HEK293 (cell line): ENCODE measurements around the gene CD40LG.

Experiments used
- CTCF ChIA-PET: fragments of 350-600 bp; formaldehyde crosslinking; extraction: SDS; loops from one replicate; lab custom pipeline; 2021; ENCODE audit warnings: antibody characterized with exemption; lab: Yijun Ruan, JAX
- POLR2A ChIA-PET: fragments of 300-600 bp; formaldehyde crosslinking; extraction: SDS; loops from one replicate; lab custom pipeline; 2020; ENCODE audit warnings: antibody characterized with exemption, inconsistent platforms; lab: Yijun Ruan, JAX
- H3K27ac ChIP-seq: fragments of 200-500 bp; sonication (Bioruptor generic); 2 replicates; pipeline ENCODE4 v1.5.1; 2014; ENCODE audit warnings: low read depth, low read length, control low read depth, inconsistent platforms; ENCODE audit errors: extremely low read depth
- H3K36me3 ChIP-seq, 2 experiments: fragments of 200-500 bp in 1 of 2; sonication (Bioruptor generic) in 1 of 2; 1 replicate in 1 of 2; 2 replicates in 1 of 2; pipeline ENCODE4 v1.5.1; 2014 to 2017; ENCODE audit warnings: inconsistent platforms in 2 of 2, low read length in 2 of 2; ENCODE audit not compliant: control insufficient read depth in 2 of 2, insufficient read depth in 1 of 2
- H3K4me1 ChIP-seq: fragments of 200-500 bp; sonication (Bioruptor generic); 2 replicates; pipeline ENCODE4 v1.5.1; 2014; ENCODE audit warnings: mild to moderate bottlenecking, low read length, inconsistent platforms; ENCODE audit not compliant: control insufficient read depth, insufficient read depth
- H3K4me3 ChIP-seq: 2 replicates; pipeline ENCODE4 v1.5.1; 2011; ENCODE audit warnings: low read depth, mild to moderate bottlenecking, control low read depth, low read length, moderate library complexity
- H3K9me3 ChIP-seq: fragments of 200-500 bp; sonication (Bioruptor generic); 2 replicates; pipeline ENCODE4 v1.5.1; 2014; ENCODE audit warnings: low read depth, low read length, inconsistent platforms; ENCODE audit not compliant: control insufficient read depth, insufficient read depth
- GLIS2 ChIP-seq: fragments of 450-650 bp; formaldehyde crosslinking; IDR thresholded peaks from 2 replicates; pipeline ENCODE4 v1.5.1; 2016; ENCODE audit warnings: missing biosample characterization, missing genetic modification characterization
- KLF7 ChIP-seq: fragments of 450-650 bp; formaldehyde crosslinking; IDR thresholded peaks from 2 replicates; pipeline ENCODE4 v1.5.1; 2016; ENCODE audit warnings: missing biosample characterization, missing genetic modification characterization, borderline replicate concordance
- MZF1 ChIP-seq: fragments of 450-650 bp; formaldehyde crosslinking; IDR thresholded peaks from 2 replicates; pipeline ENCODE4 v1.5.1; 2017; ENCODE audit warnings: missing biosample characterization, missing genetic modification characterization, borderline replicate concordance
- SETDB1 ChIP-seq: IDR thresholded peaks from one replicate; pipeline ENCODE4 v1.6.1; 2017; ENCODE audit warnings: mild to moderate bottlenecking, low read length, moderate library complexity, mixed read lengths; ENCODE audit not compliant: insufficient read length
- SP7 ChIP-seq: fragments of 450-650 bp; formaldehyde crosslinking; IDR thresholded peaks from 2 replicates; pipeline ENCODE4 v1.5.1; 2016; ENCODE audit warnings: missing biosample characterization, missing genetic modification characterization
- TCF7L2 ChIP-seq: IDR thresholded peaks from 2 replicates; pipeline ENCODE4 v1.6.1; 2011; ENCODE audit warnings: low read depth, mild to moderate bottlenecking, inconsistent platforms, low read length, moderate library complexity, borderline replicate concordance
- YY1 ChIP-seq: fragments of 450-650 bp; formaldehyde crosslinking; IDR thresholded peaks from 2 replicates; pipeline ENCODE4 v1.5.1; 2018; ENCODE audit warnings: missing biosample characterization, missing genetic modification characterization
- ZBTB20 ChIP-seq: fragments of 450-650 bp; formaldehyde crosslinking; IDR thresholded peaks from 2 replicates; pipeline ENCODE4 v1.5.1; 2016; ENCODE audit warnings: missing biosample characterization, missing genetic modification characterization
- ZBTB8A ChIP-seq: fragments of 450-650 bp; formaldehyde crosslinking; IDR thresholded peaks from 2 replicates; pipeline ENCODE4 v1.5.1; 2016; ENCODE audit warnings: missing biosample characterization, missing genetic modification characterization
- ZEB2 ChIP-seq: fragments of 450-650 bp; formaldehyde crosslinking; IDR thresholded peaks from 2 replicates; pipeline ENCODE4 v1.5.1; 2016; ENCODE audit warnings: missing biosample characterization, missing genetic modification characterization
- ZFP41 ChIP-seq: fragments of 450-650 bp; formaldehyde crosslinking; IDR thresholded peaks from 2 replicates; pipeline ENCODE4 v1.5.1; 2016; ENCODE audit warnings: missing biosample characterization, missing genetic modification characterization, borderline replicate concordance
- ZNF112 ChIP-seq: fragments of 450-650 bp; formaldehyde crosslinking; IDR thresholded peaks from 2 replicates; pipeline ENCODE4 v1.5.0; 2017; ENCODE audit warnings: missing biosample characterization, missing genetic modification characterization
- ZNF138 ChIP-seq: fragments of 450-650 bp; formaldehyde crosslinking; IDR thresholded peaks from 2 replicates; pipeline ENCODE4 v1.5.1; 2016; ENCODE audit warnings: missing biosample characterization, missing genetic modification characterization, borderline replicate concordance
- ZNF169 ChIP-seq: fragments of 450-650 bp; formaldehyde crosslinking; IDR thresholded peaks from 2 replicates; pipeline ENCODE4 v1.5.1; 2016; ENCODE audit warnings: missing biosample characterization, missing genetic modification characterization
- ZNF221 ChIP-seq: fragments of 450-650 bp; formaldehyde crosslinking; IDR thresholded peaks from 2 replicates; pipeline ENCODE4 v1.5.1; 2017; ENCODE audit warnings: missing biosample characterization, missing genetic modification characterization, borderline replicate concordance
- ZNF239 ChIP-seq: fragments of 450-650 bp; formaldehyde crosslinking; IDR thresholded peaks from 2 replicates; pipeline ENCODE4 v1.5.1; 2016; ENCODE audit warnings: missing biosample characterization, missing genetic modification characterization
- ZNF292 ChIP-seq: fragments of 450-650 bp; formaldehyde crosslinking; IDR thresholded peaks from 2 replicates; pipeline ENCODE4 v1.5.1; 2016; ENCODE audit warnings: low read depth, missing biosample characterization, missing genetic modification characterization, borderline replicate concordance
- ZNF335 ChIP-seq: fragments of 450-650 bp; formaldehyde crosslinking; conservative IDR thresholded peaks from 2 replicates; pipeline ENCODE4 v1.5.1; 2016; ENCODE audit warnings: missing biosample characterization, missing genetic modification characterization
- ZNF473 ChIP-seq: fragments of 450-650 bp; formaldehyde crosslinking; IDR thresholded peaks from 2 replicates; pipeline ENCODE4 v1.5.1; 2017; ENCODE audit warnings: missing biosample characterization, missing genetic modification characterization
- ZNF580 ChIP-seq: fragments of 450-650 bp; formaldehyde crosslinking; IDR thresholded peaks from 2 replicates; pipeline ENCODE4 v1.5.1; 2016; ENCODE audit warnings: missing biosample characterization, missing genetic modification characterization
- ZNF658 ChIP-seq: fragments of 450-650 bp; formaldehyde crosslinking; IDR thresholded peaks from 2 replicates; pipeline ENCODE4; 2016; ENCODE audit warnings: missing biosample characterization, missing genetic modification characterization
- ZNF837 ChIP-seq: fragments of 450-650 bp; formaldehyde crosslinking; IDR thresholded peaks from 2 replicates; pipeline ENCODE4 v1.5.1; 2016; ENCODE audit warnings: missing biosample characterization, missing genetic modification characterization
- ZSCAN5A ChIP-seq: fragments of 450-650 bp; formaldehyde crosslinking; IDR thresholded peaks from 2 replicates; pipeline ENCODE4 v1.5.1; 2016; ENCODE audit warnings: missing biosample characterization, missing genetic modification characterization
- TF ChIP-seq, protein P1 (sequence below): fragments of 450-650 bp; formaldehyde crosslinking; IDR thresholded peaks from 2 replicates; pipeline ENCODE4 v1.5.0; 2017; ENCODE audit warnings: missing biosample characterization, missing genetic modification characterization, borderline replicate concordance
- TF ChIP-seq, protein P2 (sequence below): fragments of 450-650 bp; IDR thresholded peaks from 2 replicates; pipeline ENCODE4 v1.5.1; 2018; ENCODE audit warnings: missing biosample characterization, missing genetic modification characterization
- TF ChIP-seq, protein P3 (sequence below): fragments of 450-650 bp; IDR thresholded peaks from 2 replicates; pipeline ENCODE4 v1.5.1; 2018; ENCODE audit warnings: missing biosample characterization, mild to moderate bottlenecking, missing genetic modification characterization

Gene CD40LG

DNA sequence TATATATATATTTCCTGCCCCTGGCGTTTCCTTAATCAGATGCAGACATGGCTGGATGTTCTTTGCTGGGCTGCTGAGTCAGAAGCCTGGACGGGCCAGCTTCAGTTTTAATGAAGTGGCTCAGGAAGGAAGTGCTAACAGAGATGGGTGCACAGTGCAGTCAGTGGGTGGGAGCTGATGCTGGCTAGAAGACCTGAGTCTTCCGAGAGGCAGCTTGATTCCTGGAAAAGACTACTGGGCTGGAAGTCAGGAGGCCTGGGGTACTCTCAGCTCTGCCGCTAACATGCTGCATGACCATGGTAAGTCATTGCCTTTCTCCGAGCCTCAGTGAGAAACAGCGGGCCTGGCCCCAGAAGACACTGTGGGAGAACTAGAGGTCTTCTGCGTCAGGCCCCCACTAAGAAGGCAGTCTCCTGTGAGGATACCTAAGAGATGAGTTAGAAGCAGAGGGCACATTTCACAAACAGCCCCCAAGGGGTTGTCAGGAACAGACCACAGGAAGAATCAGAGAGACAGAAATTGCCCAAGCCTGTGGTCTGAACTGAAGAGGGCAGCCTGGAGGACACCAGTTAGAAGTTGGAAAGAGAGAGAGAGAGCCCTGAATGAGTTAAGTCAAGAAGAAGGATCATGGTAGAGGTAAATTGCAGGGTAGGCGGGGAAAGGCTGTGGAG, 8.3 kb upstream of the CD40LG start:
- Histone ChIP-seq H3K4me3 (no peak overlapping the region), H3K4me1 (no peaks in the 10 kb centered on the region), H3K27ac (no peak overlapping the region), H3K36me3 (no peaks in the 10 kb centered on the region), H3K9me3 (no peaks in the 10 kb centered on the region)
- ChIA-PET POLR2A (no interaction called here), CTCF (no interaction called here)
- TF ChIP-seq, protein P1, sequence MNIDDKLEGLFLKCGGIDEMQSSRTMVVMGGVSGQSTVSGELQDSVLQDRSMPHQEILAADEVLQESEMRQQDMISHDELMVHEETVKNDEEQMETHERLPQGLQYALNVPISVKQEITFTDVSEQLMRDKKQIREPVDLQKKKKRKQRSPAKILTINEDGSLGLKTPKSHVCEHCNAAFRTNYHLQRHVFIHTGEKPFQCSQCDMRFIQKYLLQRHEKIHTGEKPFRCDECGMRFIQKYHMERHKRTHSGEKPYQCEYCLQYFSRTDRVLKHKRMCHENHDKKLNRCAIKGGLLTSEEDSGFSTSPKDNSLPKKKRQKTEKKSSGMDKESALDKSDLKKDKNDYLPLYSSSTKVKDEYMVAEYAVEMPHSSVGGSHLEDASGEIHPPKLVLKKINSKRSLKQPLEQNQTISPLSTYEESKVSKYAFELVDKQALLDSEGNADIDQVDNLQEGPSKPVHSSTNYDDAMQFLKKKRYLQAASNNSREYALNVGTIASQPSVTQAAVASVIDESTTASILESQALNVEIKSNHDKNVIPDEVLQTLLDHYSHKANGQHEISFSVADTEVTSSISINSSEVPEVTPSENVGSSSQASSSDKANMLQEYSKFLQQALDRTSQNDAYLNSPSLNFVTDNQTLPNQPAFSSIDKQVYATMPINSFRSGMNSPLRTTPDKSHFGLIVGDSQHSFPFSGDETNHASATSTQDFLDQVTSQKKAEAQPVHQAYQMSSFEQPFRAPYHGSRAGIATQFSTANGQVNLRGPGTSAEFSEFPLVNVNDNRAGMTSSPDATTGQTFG = no peak
- no peak for TF ChIP-seq MZF1
- TF ChIP-seq ZNF292 = no peak
- no peak for TF ChIP-seq YY1
- TF ChIP-seq ZNF335 (tag by site-specific recombination) = no peak
- TF ChIP-seq ZSCAN5A (tag by site-specific recombination) = no peak
- TF ChIP-seq ZBTB8A (tag by site-specific recombination) = no peak
- TF ChIP-seq ZNF239 (tag by site-specific recombination) = no peak
- TF ChIP-seq, protein P2, sequence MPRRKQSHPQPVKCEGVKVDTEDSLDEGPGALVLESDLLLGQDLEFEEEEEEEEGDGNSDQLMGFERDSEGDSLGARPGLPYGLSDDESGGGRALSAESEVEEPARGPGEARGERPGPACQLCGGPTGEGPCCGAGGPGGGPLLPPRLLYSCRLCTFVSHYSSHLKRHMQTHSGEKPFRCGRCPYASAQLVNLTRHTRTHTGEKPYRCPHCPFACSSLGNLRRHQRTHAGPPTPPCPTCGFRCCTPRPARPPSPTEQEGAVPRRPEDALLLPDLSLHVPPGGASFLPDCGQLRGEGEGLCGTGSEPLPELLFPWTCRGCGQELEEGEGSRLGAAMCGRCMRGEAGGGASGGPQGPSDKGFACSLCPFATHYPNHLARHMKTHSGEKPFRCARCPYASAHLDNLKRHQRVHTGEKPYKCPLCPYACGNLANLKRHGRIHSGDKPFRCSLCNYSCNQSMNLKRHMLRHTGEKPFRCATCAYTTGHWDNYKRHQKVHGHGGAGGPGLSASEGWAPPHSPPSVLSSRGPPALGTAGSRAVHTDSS = no peak

DNA sequence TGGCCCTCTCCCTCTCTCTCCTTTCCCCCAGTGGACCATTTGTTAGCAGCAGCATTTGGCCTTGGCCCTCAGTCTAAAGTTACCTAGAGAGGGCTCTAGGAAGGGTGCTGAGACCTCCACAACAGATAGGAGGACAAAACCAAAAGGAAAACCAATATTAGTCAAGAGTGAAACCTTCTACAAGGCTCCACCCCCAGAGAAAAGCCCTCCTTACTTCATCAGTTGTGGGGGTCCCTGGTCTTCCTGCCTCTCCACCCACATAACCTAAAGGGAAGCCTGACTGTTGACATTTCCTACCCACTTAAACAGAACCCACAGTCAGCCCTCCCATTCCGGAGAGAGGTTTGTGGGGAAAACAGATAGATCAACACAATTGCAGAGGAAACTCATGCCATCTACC, 4.7 kb upstream of the CD40LG start:
- TF ChIP-seq SETDB1 (no peak), ZNF473 (tag by site-specific recombination) (no peak), KLF7 (tag by site-specific recombination) (no peak), ZNF221 (no peak), ZNF658 (tag by site-specific recombination) (no peak), ZNF169 (tag by site-specific recombination) (no peak), ZNF580 (no peak)
- Histone ChIP-seq H3K27ac (no peak overlapping the region), H3K9me3 (no peaks in the 10 kb centered on the region), H3K36me3 (no peaks in the 10 kb centered on the region), H3K4me1 (no peaks in the 10 kb centered on the region), H3K4me3 (no peak overlapping the region)
- ChIA-PET POLR2A (no interaction called here), CTCF (no interaction called here)

GRCh38 chrX:136646602-136647239, 1.2 kb upstream of the CD40LG start:
- H3K4me3 ChIP-seq = no peak overlapping the region
- H3K27ac ChIP-seq = no peak overlapping the region
- H3K4me1 ChIP-seq = no peaks in the 10 kb centered on the region
- no peaks in the 10 kb centered on the region for H3K36me3 ChIP-seq
- CTCF ChIA-PET = interaction anchor here (0.6 kb wide), 1 partner anchor 36 kb away, joined by 5 read pairs; no protein-coding TSS in a partner anchor
- no peaks in the 10 kb centered on the region for H3K9me3 ChIP-seq
- POLR2A ChIA-PET = no interaction called here
- TF ChIP-seq GLIS2 (tag by site-specific recombination) (no peak), ZNF837 (no peak), ZNF138 (tag by site-specific recombination) (no peak), ZFP41 (no peak), ZNF112 (tag by site-specific recombination) (no peak), ZEB2 (tag by site-specific recombination) (no peak), TCF7L2 (no peak), SP7 (tag by site-specific recombination) (no peak), ZBTB20 (tag by site-specific recombination) (no peak)
- TF ChIP-seq, protein P3, sequence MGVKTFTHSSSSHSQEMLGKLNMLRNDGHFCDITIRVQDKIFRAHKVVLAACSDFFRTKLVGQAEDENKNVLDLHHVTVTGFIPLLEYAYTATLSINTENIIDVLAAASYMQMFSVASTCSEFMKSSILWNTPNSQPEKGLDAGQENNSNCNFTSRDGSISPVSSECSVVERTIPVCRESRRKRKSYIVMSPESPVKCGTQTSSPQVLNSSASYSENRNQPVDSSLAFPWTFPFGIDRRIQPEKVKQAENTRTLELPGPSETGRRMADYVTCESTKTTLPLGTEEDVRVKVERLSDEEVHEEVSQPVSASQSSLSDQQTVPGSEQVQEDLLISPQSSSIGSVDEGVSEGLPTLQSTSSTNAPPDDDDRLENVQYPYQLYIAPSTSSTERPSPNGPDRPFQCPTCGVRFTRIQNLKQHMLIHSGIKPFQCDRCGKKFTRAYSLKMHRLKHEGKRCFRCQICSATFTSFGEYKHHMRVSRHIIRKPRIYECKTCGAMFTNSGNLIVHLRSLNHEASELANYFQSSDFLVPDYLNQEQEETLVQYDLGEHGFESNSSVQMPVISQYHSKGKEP (tag by site-specific recombination) = no peak
